GM18519 (cell line): Measurements from ENCODE around the gene PCK2.

Experiments used
- ATAC-seq: cut with Tn5 transposase; IDR thresholded peaks from one replicate; pipeline ENCODE4 v1.9.1; 2021; ENCODE audit warnings: mild to moderate bottlenecking, moderate library complexity; ENCODE audit not compliant: unreplicated experiment, low FRiP score

The PCK2 gene

DNA sequence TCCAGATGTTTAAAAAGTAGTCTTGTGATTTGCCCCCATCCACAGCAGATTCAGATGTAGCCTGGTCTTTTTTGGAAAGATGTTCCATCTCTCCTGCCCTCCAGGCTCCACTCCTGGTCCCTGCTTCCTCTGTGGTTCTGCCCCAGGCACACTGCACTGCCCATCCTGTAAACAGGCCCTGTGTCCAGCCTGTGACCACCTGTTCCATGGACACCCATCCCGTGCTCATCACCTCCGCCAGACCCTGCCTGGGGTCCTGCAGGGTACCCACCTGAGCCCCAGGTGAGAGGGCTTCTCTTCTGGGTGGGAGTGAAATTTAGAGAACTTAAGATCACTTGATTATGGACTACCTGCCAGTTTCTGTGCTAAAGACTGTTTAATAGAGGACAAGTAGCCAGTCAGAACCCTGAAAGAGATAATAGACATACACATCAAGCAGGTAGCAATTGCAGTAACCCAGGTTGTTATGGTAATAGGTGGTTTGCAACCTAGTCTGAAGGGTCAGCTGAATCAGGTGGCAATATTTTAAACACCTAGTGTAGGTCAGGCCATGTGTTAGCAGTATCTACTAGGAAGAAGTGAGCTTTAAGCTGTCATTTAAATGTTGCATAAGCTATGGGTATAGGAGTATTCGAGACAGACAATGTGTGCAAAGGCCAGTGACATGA lies 55.3 kb downstream of the PCK2 start:
- no peak for ATAC-seq

DNA sequence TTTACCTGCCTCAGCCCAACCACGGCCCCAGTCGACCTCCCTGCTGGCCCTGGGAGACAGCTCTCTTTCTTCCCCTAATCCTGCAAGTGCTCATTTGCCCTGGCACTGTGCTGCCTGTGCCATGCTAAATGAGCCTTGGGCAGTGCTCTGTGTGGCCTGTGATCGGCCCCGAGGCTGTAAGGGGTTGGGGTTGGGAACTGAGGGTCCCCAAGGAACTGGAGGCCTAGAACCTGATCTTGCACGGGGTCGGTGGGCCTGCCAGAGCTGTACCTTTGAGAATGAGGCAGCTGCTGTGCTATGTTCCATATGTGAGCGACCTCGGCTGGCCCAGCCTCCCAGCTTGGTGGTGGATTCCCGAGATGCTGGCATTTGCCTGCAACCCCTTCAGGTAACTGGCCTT lies 56.0 kb downstream of the PCK2 start:
- ATAC-seq: no peak

DNA sequence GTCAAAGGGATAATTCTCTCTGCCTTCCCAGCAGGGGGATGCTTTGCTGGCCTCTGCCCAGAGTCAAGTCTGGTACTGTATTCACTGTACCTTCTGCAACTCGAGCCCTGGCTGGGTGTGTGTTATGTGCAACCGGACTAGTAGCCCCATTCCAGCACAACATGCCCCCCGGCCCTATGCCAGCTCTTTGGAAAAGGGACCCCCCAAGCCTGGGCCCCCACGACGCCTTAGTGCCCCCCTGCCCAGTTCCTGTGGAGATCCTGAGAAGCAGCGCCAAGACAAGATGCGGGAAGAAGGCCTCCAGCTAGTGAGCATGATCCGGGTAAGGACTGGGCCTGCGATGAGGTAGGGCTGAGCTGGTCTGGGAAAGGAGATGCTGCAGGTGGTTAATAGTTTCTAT lies 56.5 kb downstream of the PCK2 start:
- no peak for ATAC-seq

DNA sequence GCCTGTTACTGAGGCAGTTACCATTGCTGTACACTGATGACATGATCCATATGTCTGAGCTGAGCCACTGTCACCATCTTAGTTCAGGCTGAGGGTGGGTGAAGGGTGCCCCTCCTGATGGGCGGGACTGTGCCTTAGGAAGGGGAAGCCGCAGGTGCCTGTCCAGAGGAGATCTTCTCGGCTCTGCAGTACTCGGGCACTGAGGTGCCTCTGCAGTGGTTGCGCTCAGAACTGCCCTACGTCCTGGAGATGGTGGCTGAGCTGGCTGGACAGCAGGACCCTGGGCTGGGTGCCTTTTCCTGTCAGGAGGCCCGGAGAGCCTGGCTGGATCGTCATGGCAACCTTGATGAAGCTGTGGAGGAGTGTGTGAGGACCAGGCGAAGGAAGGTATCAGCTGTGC lies 56.9 kb downstream of the PCK2 start:
- ATAC-seq: no peak

DNA sequence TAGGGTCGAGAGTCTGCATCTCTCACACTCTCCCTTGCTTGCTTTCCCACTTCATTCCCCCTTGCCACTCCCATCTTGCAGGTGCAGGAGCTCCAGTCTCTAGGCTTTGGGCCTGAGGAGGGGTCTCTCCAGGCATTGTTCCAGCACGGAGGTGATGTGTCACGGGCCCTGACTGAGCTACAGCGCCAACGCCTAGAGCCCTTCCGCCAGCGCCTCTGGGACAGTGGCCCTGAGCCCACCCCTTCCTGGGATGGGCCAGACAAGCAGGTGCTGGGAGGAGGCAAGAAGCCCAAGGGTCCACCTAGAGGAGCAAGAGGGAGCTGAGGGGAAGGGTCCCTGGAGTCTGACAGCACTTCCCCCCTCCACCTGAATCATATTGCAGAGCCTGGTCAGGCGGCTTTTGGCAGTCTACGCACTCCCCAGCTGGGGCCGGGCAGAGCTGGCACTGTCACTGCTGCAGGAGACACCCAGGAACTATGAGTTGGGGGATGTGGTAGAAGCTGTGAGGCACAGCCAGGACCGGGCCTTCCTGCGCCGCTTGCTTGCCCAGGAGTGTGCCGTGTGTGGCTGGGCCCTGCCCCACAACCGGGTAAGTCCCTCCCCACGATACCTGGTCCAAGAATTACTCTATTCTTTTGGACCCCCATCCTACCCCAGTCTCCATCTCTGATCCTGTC lies 57.4 kb downstream of the PCK2 start:
- ATAC-seq: no peak
